ENCODE data around the gene MYL5. TPM values are rescaled to one million over a fixed set of nuclear protein-coding genes. Genes with fewer than 3 reads are reported as not detected.

Gene MYL5
- total RNA-seq, 1 experiment from 2014 or later = 29.8 TPM

DNA sequence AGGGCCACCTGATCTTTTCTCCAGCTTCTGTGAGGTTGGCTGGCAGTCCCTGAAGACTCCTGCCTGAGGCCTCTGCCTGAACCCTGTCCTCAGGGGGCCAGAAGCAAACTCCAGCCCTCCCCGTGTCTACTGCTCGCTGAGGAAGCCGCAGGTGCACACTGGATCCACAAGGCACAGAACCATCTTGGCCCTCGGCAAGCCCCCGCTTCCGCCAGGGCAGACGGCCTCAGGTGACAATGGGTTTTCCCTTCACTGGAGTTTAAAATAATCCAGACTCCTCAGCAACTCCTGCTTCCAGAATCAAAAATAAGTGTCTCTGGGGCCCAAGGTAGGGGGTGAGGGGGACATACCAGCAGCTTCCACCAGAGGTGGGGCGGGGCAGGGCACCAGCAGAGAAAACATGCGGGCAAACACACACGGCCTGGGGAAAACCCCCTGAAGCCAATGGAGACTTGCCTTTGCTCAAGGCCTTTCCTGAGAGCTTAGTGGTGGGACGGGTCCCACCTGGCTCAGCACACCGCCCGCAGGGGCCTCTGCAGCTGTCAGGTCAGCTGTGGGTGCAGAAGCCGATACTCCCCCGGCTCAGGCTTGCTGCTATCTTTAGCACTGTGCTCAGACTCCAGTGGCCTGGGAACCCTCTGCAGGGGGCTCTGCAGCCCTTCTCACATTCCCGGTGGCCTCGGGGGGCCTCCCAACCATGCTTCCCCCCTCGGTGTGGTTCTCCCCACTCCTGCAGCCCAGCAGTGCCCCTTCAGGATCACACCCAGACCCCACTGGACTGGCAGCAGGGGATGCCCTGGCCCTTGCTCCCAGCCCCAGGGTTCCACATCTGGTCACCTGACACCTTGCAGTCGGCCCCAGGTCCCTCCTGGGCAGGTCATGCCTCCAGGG lies 1.9 kb downstream of the MYL5 start:
- peak overlapping the region; percentile 96 for H3K4me2 ChIP-seq
- peaks cover 5% of the 10 kb centered on the region; the same call in 1 of the 2 replicates for H3K36me3 ChIP-seq (ENCODE audit: low read depth)
- POLR2A ChIA-PET (ENCODE audit: unreplicated experiment) = no interaction called here
- H2AFZ ChIP-seq = no peak overlapping the region
- H3K27me3 ChIP-seq (ENCODE audit: insufficient read depth, low read depth) = no peaks in the 10 kb centered on the region
- H3K27ac ChIP-seq = no peak overlapping the region
- no TSS peak for BruUV-seq (replicated peaks)
- intact Hi-C loops (cut with micrococcal nuclease; ENCODE audit: unreplicated experiment) = no loop called here
- peaks cover 14% of the 10 kb centered on the region for H3K4me1 ChIP-seq (replicated peaks; ENCODE audit: insufficient read depth)
- no peak overlapping the region; the same call in 1 of the 2 replicates for H3K4me3 ChIP-seq
- CTCF ChIA-PET = no interaction called here
- no peaks in the 10 kb centered on the region for H3K9me2 ChIP-seq (ENCODE audit: insufficient read depth)
- TF ChIP-seq EZH2 (IDR thresholded peaks at IDR 0.05; ENCODE audit: low read depth) = no peak
- TF ChIP-seq, protein P1, sequence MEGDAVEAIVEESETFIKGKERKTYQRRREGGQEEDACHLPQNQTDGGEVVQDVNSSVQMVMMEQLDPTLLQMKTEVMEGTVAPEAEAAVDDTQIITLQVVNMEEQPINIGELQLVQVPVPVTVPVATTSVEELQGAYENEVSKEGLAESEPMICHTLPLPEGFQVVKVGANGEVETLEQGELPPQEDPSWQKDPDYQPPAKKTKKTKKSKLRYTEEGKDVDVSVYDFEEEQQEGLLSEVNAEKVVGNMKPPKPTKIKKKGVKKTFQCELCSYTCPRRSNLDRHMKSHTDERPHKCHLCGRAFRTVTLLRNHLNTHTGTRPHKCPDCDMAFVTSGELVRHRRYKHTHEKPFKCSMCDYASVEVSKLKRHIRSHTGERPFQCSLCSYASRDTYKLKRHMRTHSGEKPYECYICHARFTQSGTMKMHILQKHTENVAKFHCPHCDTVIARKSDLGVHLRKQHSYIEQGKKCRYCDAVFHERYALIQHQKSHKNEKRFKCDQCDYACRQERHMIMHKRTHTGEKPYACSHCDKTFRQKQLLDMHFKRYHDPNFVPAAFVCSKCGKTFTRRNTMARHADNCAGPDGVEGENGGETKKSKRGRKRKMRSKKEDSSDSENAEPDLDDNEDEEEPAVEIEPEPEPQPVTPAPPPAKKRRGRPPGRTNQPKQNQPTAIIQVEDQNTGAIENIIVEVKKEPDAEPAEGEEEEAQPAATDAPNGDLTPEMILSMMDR (conservative IDR thresholded peaks at IDR 0.05) = no peak
- H3F3A ChIP-seq (ENCODE audit: insufficient read depth, low read depth) = 0 out of 2 replicates have a peak, but pooled peaks cover 3% of the 10 kb centered on the region
- H3K79me2 ChIP-seq (ENCODE audit: low read depth) = peaks cover 26% of the 10 kb centered on the region
- no peaks in the 10 kb centered on the region for H4K20me1 ChIP-seq (ENCODE audit: insufficient read depth)
- DNase-seq = peak in 1 of 2 experiments; percentile 33
- no peaks in the 10 kb centered on the region for H3K9me3 ChIP-seq (ENCODE audit: insufficient read depth, low read depth)

DNA sequence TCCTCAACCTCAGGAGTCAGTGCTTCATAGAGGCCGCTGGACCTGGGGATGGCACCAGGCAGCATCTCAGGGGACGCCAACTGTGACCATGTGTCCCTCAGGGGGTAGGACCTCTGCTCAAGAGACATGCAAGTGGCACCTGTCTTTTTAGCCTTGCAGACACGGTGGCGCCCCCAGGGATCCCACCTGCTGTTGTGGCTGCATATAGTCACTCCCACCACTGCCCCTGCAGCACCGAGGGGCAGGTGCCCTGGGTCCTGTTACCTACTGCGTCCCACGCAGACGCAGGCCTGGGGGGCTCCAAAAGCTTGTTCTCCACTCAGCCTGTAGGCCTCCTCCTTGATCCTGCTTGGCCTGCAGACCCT lies 2.5 kb downstream of the MYL5 start:
- Histone ChIP-seq H3K4me2 (no peak overlapping the region), H3K27me3 (ENCODE audit: insufficient read depth, low read depth) (no peaks in the 10 kb centered on the region), H3K27ac (no peak overlapping the region), H4K20me1 (ENCODE audit: insufficient read depth) (no peaks in the 10 kb centered on the region), H3K79me2 (ENCODE audit: low read depth) (peaks cover 26% of the 10 kb centered on the region), H3K4me1 (replicated peaks; ENCODE audit: insufficient read depth) (peaks cover 14% of the 10 kb centered on the region), H3K9me3 (ENCODE audit: insufficient read depth, low read depth) (no peaks in the 10 kb centered on the region), H3F3A (ENCODE audit: insufficient read depth, low read depth) (0 out of 2 replicates have a peak, but pooled peaks cover 3% of the 10 kb centered on the region), H3K36me3 (ENCODE audit: low read depth) (no peaks in the 10 kb centered on the region), H3K4me3 (no peak overlapping the region), H3K9me2 (ENCODE audit: insufficient read depth) (no peaks in the 10 kb centered on the region), H2AFZ (no peak overlapping the region)
- intact Hi-C loops (cut with micrococcal nuclease; ENCODE audit: unreplicated experiment) = no loop called here
- CTCF ChIA-PET = no interaction called here
- TF ChIP-seq, protein P1 (conservative IDR thresholded peaks at IDR 0.05) = no peak
- no peak for TF ChIP-seq EZH2 (IDR thresholded peaks at IDR 0.05; ENCODE audit: low read depth)
- no peak for DNase-seq
- no TSS peak for BruUV-seq (replicated peaks)
- POLR2A ChIA-PET (ENCODE audit: unreplicated experiment) = no interaction called here

DNA sequence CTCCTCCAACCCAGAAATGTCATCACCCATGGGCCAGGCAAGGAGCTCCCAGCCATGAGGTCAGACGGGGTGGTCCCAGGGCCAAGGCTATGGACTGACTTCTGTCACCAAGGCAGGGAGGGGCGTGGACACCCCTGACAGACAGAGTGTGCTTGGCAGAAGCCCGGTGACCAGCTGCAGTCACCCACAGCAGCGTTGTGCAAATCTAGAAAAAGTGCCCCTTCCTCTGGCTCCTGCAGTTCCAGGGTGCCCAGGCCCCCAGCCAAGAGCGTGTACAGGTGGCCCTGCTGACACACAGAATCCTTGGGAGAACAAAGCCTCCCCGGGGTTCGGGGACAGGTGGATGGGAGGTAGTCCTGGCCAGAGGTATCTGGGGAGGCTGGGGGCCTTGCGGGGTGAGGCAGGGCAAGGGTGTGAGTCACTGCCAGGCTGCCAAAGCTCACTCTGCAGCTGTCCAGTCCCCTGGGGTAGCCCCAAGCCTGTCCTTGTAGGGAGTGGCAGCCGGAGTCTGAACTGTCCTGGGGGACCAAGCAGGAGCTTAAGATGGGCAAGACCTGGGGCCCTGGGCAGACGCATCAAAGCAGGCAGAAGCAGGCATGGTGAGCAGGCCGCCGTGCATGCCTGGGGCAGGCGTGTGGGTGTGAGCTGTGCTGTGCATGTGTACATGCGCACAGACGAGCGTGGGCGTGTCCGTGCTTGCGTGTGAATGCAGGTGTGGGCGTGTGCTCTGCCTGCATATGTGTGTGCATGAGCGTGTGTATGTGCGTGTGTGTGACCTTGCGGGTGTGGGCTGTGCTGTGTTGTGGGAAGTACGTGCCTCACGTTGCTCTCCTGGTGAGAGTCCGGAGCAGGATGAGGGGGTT lies 3.3 kb downstream of the MYL5 start:
- no peak overlapping the region for H3K27ac ChIP-seq
- TF ChIP-seq, protein P1 (conservative IDR thresholded peaks at IDR 0.05) = no peak
- TF ChIP-seq EZH2 (IDR thresholded peaks at IDR 0.05; ENCODE audit: low read depth) = no peak
- H3K4me2 ChIP-seq = no peak overlapping the region
- ChIA-PET POLR2A (ENCODE audit: unreplicated experiment) (interaction anchor here (0.5 to 0.6 kb wide), 2 partner anchors 33 to 612 kb away, joined by 3 to 22 read pairs; no protein-coding TSS in a partner anchor), CTCF (no interaction called here)
- H3K79me2 ChIP-seq (ENCODE audit: low read depth) = peaks cover 23% of the 10 kb centered on the region
- H3K9me2 ChIP-seq (ENCODE audit: insufficient read depth) = no peaks in the 10 kb centered on the region
- H3K9me3 ChIP-seq (ENCODE audit: insufficient read depth, low read depth) = no peaks in the 10 kb centered on the region
- peak in 1 of 2 experiments; percentile 26 for DNase-seq
- no TSS peak for BruUV-seq (replicated peaks)
- H4K20me1 ChIP-seq (ENCODE audit: insufficient read depth) = no peaks in the 10 kb centered on the region
- 0 out of 2 replicates have a peak, but pooled peaks cover 3% of the 10 kb centered on the region for H3F3A ChIP-seq (ENCODE audit: insufficient read depth, low read depth)
- H3K4me3 ChIP-seq = no peak overlapping the region
- intact Hi-C loops (cut with micrococcal nuclease; ENCODE audit: unreplicated experiment) = no loop called here
- H3K27me3 ChIP-seq (ENCODE audit: insufficient read depth, low read depth) = no peaks in the 10 kb centered on the region
- no peak overlapping the region for H2AFZ ChIP-seq
- peaks cover 14% of the 10 kb centered on the region for H3K4me1 ChIP-seq (replicated peaks; ENCODE audit: insufficient read depth)
- no peaks in the 10 kb centered on the region for H3K36me3 ChIP-seq (ENCODE audit: low read depth)

All from PC-9 (cell line).